IPS-15b (cell line): ENCODE data around the gene FN3KRP.

Experiments used
- H3K27me3 ChIP-seq: one replicate; pipeline ENCODE4 v1.6.1; 2013; ENCODE audit warnings: low read length; ENCODE audit not compliant: control insufficient read depth, insufficient read depth
- H3K36me3 ChIP-seq: one replicate; pipeline ENCODE4 v1.6.1; 2013; ENCODE audit warnings: low read length; ENCODE audit not compliant: control insufficient read depth, insufficient read depth
- H3K4me1 ChIP-seq: one replicate; pipeline ENCODE4 v1.6.1; 2013; ENCODE audit warnings: mild to moderate bottlenecking, low read length; ENCODE audit not compliant: control insufficient read depth, insufficient read depth
- H3K4me3 ChIP-seq: one replicate; pipeline ENCODE4 v1.5.1; 2013; ENCODE audit warnings: low read depth, low read length
- H3K9ac ChIP-seq: one replicate; pipeline ENCODE4 v1.6.1; 2013; ENCODE audit warnings: low read depth, mild to moderate bottlenecking, low read length
- H3K9me3 ChIP-seq: one replicate; pipeline ENCODE4 v1.6.1; 2013; ENCODE audit warnings: mild to moderate bottlenecking, low read length; ENCODE audit not compliant: control insufficient read depth, insufficient read depth

Gene FN3KRP

DNA sequence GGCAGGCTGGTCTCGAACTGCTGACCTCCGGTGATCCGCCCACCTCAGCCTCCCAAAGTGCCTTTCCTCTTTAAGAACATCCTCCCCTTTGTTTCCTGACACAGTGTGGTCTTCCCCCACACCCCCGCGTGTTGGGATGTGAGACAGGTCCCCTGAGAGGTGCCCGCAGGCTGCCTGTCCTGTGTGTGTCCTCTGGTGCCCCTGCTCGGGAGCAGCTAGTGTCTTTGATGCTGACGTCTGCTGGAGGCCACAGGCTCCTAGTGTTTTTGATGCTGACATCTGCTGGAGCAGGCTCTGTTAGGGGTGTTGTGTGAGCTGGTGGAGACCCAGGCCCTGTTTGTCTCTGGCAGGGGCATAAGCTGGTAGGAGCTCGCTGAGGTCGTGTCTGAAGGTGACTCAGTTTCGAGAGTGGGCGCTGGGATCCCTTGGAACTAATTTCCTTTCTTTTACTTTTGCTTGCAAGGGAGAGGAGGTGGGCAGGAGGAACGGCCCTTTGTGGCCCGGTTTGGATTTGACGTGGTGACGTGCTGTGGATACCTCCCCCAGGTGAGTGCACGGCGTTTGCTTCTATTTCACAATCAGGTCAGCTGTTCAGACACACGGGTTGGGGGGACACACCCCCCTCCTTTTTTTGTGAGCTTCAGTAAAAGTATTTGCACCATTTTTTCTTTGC is 6.0 kb downstream of the FN3KRP start:
- H3K4me3 ChIP-seq, result no peak overlapping the region
- no peak overlapping the region for H3K9ac ChIP-seq
- H3K4me1 ChIP-seq, result no peaks in the 10 kb centered on the region
- H3K9me3 ChIP-seq, result no peaks in the 10 kb centered on the region
- peaks cover 7% of the 10 kb centered on the region for H3K36me3 ChIP-seq
- H3K27me3 ChIP-seq, result no peaks in the 10 kb centered on the region

DNA sequence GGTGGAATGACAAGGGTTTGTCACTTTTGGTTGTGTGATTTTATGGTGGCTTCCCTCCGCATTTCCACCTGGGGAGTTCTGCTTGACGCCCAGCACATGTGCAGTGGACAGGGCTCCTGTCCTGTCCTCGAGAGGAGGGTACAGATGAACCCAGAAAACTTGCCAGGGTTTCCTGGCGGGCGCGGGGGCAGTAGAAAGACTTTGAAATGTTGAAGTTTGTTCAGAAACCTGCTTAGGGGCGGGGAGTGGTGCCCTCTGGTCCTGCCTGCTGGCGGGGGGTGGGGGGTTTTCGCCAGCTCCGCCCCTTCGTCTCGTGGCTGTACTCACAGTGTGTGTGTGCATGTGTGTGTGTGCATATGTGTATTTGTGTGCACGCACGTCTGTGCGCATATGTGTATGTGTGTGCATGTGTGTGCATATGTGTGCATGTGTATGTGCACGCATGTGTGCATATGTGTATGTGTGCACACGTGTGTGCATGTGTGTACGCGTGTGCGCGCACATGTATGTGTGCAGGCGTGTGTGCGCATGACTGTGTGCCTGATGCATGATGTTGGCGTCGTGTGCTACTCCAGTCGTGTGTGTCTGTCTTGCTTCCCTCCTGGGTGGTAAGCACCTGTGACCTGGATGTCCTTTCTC is 6.8 kb downstream of the FN3KRP start:
- Histone ChIP-seq H3K27me3 (no peaks in the 10 kb centered on the region), H3K36me3 (peaks cover 7% of the 10 kb centered on the region), H3K9me3 (no peaks in the 10 kb centered on the region), H3K4me3 (no peak overlapping the region), H3K4me1 (no peaks in the 10 kb centered on the region), H3K9ac (no peak overlapping the region)

GRCh38 chr17:82726427-82726826 is 9.9 kb downstream of the FN3KRP start:
- H3K36me3 ChIP-seq, result peaks cover 7% of the 10 kb centered on the region
- H3K4me3 ChIP-seq, result no peak overlapping the region
- H3K27me3 ChIP-seq, result no peaks in the 10 kb centered on the region
- H3K9ac ChIP-seq, result no peak overlapping the region
- no peaks in the 10 kb centered on the region for H3K9me3 ChIP-seq
- H3K4me1 ChIP-seq, result no peaks in the 10 kb centered on the region

DNA sequence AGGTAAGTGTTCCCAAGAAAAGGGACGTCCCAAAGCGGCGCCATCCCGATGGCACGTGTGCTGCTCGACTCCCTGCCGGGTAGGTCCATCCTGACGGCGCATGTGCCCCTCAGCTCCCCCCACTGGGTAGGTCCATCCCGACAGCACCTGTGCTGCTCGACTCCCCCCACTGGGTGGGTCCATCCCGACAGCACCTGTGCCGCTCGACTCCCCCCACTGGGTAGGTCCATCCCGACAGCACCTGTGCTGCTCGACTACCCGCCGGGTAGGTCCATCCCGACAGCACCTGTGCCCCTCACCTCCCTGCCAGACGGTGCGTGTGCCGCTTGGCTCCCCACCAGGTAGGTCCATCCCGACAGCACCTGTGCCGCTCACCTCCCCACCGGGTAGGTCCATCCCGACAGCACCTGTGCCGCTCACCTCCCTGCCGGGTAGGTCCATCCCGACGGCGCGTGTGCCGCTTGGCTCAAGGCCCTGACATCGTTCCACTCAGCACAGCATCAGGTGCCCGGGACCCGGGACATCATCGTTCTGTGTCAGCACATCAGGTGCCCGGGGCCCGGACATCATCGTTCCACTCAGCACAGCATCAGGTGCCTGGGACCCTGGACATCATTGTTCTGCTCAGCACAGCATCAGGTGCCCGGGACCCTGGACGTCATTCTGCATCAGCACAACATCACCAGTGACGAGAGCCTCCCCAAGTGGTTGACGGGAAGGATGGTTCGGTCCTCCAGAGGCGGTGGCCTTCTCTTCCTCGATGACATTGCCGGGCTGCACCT is 13.2 kb downstream of the FN3KRP start:
- no peak overlapping the region for H3K4me3 ChIP-seq
- H3K27me3 ChIP-seq, result no peaks in the 10 kb centered on the region
- no peaks in the 10 kb centered on the region for H3K4me1 ChIP-seq
- H3K36me3 ChIP-seq, result peaks cover 2% of the 10 kb centered on the region
- no peaks in the 10 kb centered on the region for H3K9me3 ChIP-seq
- no peak overlapping the region for H3K9ac ChIP-seq

- Histone ChIP-seq H3K4me3 (no peak overlapping the region), H3K4me1 (no peaks in the 10 kb centered on the region), H3K36me3 (peaks cover 3% of the 10 kb centered on the region), H3K9ac (no peak overlapping the region), H3K27me3 (no peaks in the 10 kb centered on the region), H3K9me3 (no peaks in the 10 kb centered on the region)
Observed at GRCh38 chr17:82732118-82732743, 15.7 kb downstream of the FN3KRP start.

DNA sequence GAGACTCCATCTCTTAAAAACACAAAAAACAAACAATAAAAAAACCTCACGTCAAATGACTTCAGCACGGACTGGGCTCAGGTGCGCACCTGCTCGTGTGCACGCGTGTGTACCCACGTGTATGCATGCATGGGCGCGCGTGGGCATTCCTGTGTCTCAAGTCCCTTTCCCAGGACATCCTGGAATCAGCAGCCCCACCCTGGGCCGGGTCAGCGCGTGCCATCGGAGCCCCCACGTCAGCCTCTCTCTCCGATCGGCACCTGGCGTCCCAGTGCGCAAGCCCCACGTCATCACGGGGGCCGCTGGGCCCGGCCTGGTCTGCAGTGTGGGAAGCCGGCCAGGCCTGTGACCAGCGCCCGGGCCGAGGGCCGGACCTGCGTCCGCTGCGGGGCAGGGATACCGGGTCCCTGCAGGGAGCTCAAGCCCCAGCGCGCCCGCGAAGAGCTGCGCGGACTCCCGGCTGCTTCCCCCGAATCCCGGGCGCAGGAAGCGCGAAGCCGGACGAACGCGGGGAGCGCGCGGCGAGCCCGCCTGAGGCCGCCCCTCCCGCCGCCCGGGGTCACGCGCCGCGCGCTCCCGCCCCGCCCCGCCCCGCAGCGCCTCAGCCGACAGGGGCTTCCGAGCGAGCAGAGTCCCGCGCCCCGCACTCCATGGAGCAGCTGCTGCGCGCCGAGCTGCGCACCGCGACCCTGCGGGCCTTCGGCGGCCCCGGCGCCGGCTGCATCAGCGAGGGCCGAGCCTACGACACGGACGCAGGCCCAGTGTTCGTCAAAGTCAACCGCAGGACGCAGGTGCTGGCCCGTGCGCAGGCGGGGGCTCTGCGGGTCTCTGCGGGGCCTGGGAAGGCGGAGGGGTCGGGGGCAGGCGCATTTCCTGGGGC is 18.7 kb downstream of the FN3KRP start, which contains the start of gene FN3K:
Gene FN3K (plus strand): TSS at position 629 of the 880 bp plus-strand sequence. CDS start 22 bp downstream, at position 651.
- peak within 1 kb of the TSS; percentile 70 for H3K9ac ChIP-seq
- H3K36me3 ChIP-seq, result peaks cover 11% of the 10 kb centered on the region
- H3K4me3 ChIP-seq, result peak within 1 kb of the TSS; percentile 56
- H3K4me1 ChIP-seq, result no peaks in the 10 kb centered on the region
- H3K9me3 ChIP-seq, result no peaks in the 10 kb centered on the region
- no peaks in the 10 kb centered on the region for H3K27me3 ChIP-seq

DNA sequence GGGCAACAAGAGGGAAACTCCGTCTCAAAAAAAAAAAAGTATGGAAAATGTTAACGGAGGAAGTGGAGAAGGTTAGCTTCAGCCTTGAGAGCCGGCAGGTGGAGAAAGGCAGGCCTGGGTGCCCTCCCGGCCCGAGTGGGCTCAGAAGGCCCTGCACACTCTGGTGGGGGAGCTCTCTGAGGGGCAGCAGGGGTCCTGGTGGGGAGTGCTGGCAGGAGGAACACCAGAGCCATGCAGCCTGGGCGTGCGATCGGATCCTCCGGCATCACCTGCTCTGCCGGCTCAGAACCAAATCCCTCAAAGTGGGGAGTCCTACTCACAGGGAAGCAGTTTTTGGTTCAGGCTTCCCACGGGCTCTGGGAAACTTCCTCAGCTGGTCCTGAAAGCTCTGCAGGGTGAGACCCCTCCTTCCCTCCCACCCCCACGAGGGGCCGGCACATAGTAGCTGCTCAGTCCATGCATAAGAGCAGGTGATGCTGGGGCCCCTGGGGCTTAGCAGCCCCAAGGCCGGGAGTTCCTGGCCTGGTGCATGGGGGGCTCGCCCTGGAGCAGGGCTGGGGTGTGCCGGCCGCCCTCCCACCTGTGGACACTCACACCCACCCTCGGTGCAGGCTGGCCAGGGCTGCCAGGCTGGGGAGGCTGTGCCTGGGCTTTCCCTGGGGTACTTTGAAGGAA is 20.1 kb downstream of the FN3KRP start:
- no peak overlapping the region for H3K9ac ChIP-seq
- no peaks in the 10 kb centered on the region for H3K4me1 ChIP-seq

GRCh38 chr17:82737967-82738877 is 21.7 kb downstream of the FN3KRP start:
- H3K4me1 ChIP-seq, result no peaks in the 10 kb centered on the region
- H3K4me3 ChIP-seq, result no peak overlapping the region
- no peak overlapping the region for H3K9ac ChIP-seq
- H3K36me3 ChIP-seq, result peaks cover 19% of the 10 kb centered on the region
- H3K27me3 ChIP-seq, result no peaks in the 10 kb centered on the region
- H3K9me3 ChIP-seq, result peaks cover 4% of the 10 kb centered on the region

More for the DNA sequence above, 20.1 kb downstream of the FN3KRP start:
- H3K9me3 ChIP-seq, result peaks cover 4% of the 10 kb centered on the region
- peaks cover 19% of the 10 kb centered on the region for H3K36me3 ChIP-seq
- H3K27me3 ChIP-seq, result no peaks in the 10 kb centered on the region
- H3K4me3 ChIP-seq, result peak overlapping the region; percentile 56

- Histone ChIP-seq H3K36me3 (peaks cover 16% of the 10 kb centered on the region), H3K9me3 (peaks cover 4% of the 10 kb centered on the region), H3K27me3 (no peaks in the 10 kb centered on the region), H3K4me1 (peaks cover 5% of the 10 kb centered on the region), H3K9ac (no peak overlapping the region), H3K4me3 (no peak overlapping the region)
Observed at GRCh38 chr17:82740906-82741759, 24.6 kb downstream of the FN3KRP start.
